ENCODE results near the gene SPEM3.

DNA sequence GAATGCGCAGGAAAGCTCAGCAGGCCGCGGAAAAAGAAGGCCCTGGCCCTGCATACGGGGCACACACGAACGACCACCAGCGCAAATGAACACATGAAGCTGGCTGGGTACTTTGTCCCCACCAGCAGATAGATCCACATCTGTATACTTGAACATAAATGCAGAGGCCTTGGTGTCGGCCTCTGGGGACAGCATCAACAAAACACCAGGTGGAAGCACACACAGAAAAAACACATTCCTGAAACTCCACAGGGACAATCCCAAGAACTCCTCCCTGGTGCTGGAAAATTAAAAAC lies 51.4 kb downstream of the SPEM3 start:
- TF ChIP-seq, protein P1, sequence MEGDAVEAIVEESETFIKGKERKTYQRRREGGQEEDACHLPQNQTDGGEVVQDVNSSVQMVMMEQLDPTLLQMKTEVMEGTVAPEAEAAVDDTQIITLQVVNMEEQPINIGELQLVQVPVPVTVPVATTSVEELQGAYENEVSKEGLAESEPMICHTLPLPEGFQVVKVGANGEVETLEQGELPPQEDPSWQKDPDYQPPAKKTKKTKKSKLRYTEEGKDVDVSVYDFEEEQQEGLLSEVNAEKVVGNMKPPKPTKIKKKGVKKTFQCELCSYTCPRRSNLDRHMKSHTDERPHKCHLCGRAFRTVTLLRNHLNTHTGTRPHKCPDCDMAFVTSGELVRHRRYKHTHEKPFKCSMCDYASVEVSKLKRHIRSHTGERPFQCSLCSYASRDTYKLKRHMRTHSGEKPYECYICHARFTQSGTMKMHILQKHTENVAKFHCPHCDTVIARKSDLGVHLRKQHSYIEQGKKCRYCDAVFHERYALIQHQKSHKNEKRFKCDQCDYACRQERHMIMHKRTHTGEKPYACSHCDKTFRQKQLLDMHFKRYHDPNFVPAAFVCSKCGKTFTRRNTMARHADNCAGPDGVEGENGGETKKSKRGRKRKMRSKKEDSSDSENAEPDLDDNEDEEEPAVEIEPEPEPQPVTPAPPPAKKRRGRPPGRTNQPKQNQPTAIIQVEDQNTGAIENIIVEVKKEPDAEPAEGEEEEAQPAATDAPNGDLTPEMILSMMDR (IDR thresholded peaks at IDR 0.05; ENCODE audit: insufficient read depth, low read length) = no peak
- TF ChIP-seq POLR2AphosphoS5 (IDR thresholded peaks at IDR 0.05; ENCODE audit: low read depth) (no peak), GABPA (IDR thresholded peaks at IDR 0.05; ENCODE audit: low read depth) (no peak), SPI1 (IDR thresholded peaks at IDR 0.05; ENCODE audit: borderline replicate concordance, low read depth) (no peak)
- TF ChIP-seq, protein P2, sequence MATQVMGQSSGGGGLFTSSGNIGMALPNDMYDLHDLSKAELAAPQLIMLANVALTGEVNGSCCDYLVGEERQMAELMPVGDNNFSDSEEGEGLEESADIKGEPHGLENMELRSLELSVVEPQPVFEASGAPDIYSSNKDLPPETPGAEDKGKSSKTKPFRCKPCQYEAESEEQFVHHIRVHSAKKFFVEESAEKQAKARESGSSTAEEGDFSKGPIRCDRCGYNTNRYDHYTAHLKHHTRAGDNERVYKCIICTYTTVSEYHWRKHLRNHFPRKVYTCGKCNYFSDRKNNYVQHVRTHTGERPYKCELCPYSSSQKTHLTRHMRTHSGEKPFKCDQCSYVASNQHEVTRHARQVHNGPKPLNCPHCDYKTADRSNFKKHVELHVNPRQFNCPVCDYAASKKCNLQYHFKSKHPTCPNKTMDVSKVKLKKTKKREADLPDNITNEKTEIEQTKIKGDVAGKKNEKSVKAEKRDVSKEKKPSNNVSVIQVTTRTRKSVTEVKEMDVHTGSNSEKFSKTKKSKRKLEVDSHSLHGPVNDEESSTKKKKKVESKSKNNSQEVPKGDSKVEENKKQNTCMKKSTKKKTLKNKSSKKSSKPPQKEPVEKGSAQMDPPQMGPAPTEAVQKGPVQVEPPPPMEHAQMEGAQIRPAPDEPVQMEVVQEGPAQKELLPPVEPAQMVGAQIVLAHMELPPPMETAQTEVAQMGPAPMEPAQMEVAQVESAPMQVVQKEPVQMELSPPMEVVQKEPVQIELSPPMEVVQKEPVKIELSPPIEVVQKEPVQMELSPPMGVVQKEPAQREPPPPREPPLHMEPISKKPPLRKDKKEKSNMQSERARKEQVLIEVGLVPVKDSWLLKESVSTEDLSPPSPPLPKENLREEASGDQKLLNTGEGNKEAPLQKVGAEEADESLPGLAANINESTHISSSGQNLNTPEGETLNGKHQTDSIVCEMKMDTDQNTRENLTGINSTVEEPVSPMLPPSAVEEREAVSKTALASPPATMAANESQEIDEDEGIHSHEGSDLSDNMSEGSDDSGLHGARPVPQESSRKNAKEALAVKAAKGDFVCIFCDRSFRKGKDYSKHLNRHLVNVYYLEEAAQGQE (IDR thresholded peaks at IDR 0.05; ENCODE audit: insufficient replicate concordance, low read depth) = no peak
